GM12878 (cell line): ENCODE measurements around the gene N4BP3. TPM values are rescaled to one million over a fixed set of nuclear protein-coding genes. Genes with fewer than 3 reads are reported as not detected.

Experiments
- BHLHE40 ChIP-seq, 2 experiments: fragments of 450-650 bp in 1 of 2; IDR thresholded peaks; 2 replicates each; pipeline ENCODE4 v1.6.1; 2011 to 2017; ENCODE audit warnings: low read depth in 2 of 2, borderline replicate concordance in 1 of 2, improper control_type of control experiment in 1 of 2, low read length in 1 of 2, mild to moderate bottlenecking in 1 of 2
- CUX1 ChIP-seq: IDR thresholded peaks from 2 replicates; pipeline ENCODE4 v1.6.1; 2012; ENCODE audit warnings: improper control_type of control experiment, low read depth, low read length; ENCODE audit not compliant: insufficient replicate concordance
- HDGF ChIP-seq: fragments of 450-650 bp; IDR thresholded peaks from 2 replicates; pipeline ENCODE4 v1.6.1; 2016; ENCODE audit warnings: antibody characterized with exemption
- IKZF1 ChIP-seq: fragments of 450-650 bp; conservative IDR thresholded peaks from 2 replicates; pipeline ENCODE4 v1.6.1; 2017; ENCODE audit warnings: antibody characterized with exemption, mild to moderate bottlenecking
- KLF5 ChIP-seq: fragments of 450-650 bp; IDR thresholded peaks from 2 replicates; pipeline ENCODE4 v1.6.1; 2014; ENCODE audit warnings: mild to moderate bottlenecking; ENCODE audit not compliant: partially characterized antibody
- LARP7 ChIP-seq: fragments of 450-650 bp; IDR thresholded peaks from 2 replicates; pipeline ENCODE4 v1.6.1; 2017; ENCODE audit warnings: mild to moderate bottlenecking
- MAX ChIP-seq: IDR thresholded peaks from 2 replicates; pipeline ENCODE4 v1.6.1; 2012; ENCODE audit warnings: low read depth, low read length, improper control_type of control experiment
- MEF2A ChIP-seq: IDR thresholded peaks from 2 replicates; pipeline ENCODE4 v1.6.1; 2011; ENCODE audit warnings: low read depth, mild to moderate bottlenecking, low read length, moderate library complexity; ENCODE audit not compliant: insufficient read depth
- NR2F1 ChIP-seq: fragments of 450-650 bp; conservative IDR thresholded peaks from 2 replicates; pipeline ENCODE4 v1.6.1; 2017; ENCODE audit warnings: mild to moderate bottlenecking
- SMARCA5 ChIP-seq: fragments of 450-650 bp; IDR thresholded peaks from 2 replicates; pipeline ENCODE4 v1.6.1; 2017; ENCODE audit warnings: mild to moderate bottlenecking
- SP1 ChIP-seq: IDR thresholded peaks from one replicate; pipeline ENCODE4 v1.6.1; 2011; ENCODE audit warnings: low read depth, low read length
- ZNF384 ChIP-seq: IDR thresholded peaks from 2 replicates; pipeline ENCODE4 v1.6.1; 2012; ENCODE audit warnings: low read depth, mild to moderate bottlenecking, low read length, improper control_type of control experiment, borderline replicate concordance
- polyA plus RNA-seq, 11 experiments: library from polyadenylated mRNA; depleted of rRNA in 4 of 11; unstranded in 6 of 11; stranded (reverse) in 5 of 11; fragments of >200 nt; fragmentation: Nextera tagmentation in 4 of 11; fragmentation: Illumina TruSeq in 1 of 11; extraction: Ambion mirVana in 4 of 11; extraction: Trizol in 1 of 11; gene quantifications; 1 replicate in 1 of 11; 2 replicates in 10 of 11; pipeline versions ENCODE4 v1.2.1 to v1.2.3, GENCODE V29; 2011 to 2016; ENCODE audit warnings: inconsistent platforms in 2 of 11, missing spikeins in 2 of 11, low read depth in 1 of 11
- total RNA-seq, 4 experiments: library from RNA; depleted of rRNA in 3 of 4; stranded (reverse); fragments of >200 nt in 3 of 4; fragmentation: Illumina TruSeq in 1 of 4; extraction: Trizol in 1 of 4; gene quantifications; 2 replicates each; pipeline versions ENCODE4 v1.2.1 to v1.2.3, GENCODE V29; 2013 to 2021
- TF ChIP-seq, protein P1 (sequence below): IDR thresholded peaks from 2 replicates; pipeline ENCODE4 v1.6.1; 2011; ENCODE audit warnings: mild to moderate bottlenecking, low read depth, low read length, moderate library complexity; ENCODE audit not compliant: insufficient replicate concordance
- TF ChIP-seq, protein P2 (sequence below): IDR thresholded peaks from 2 replicates; pipeline ENCODE4 v1.6.1; 2012; ENCODE audit warnings: low read depth, low read length, improper control_type of control experiment
- TF ChIP-seq, protein P3 (sequence below): fragments of 450-650 bp; IDR thresholded peaks from 2 replicates; pipeline ENCODE4 v1.6.1; 2016; ENCODE audit warnings: mild to moderate bottlenecking, moderate library complexity, borderline replicate concordance

The N4BP3 gene
- total and polyA plus RNA-seq, 10 of the 15 experiments (the other 5 are each of a cell fraction or from before 2014, with no cell fraction given) = 0.06 to 13.0 (median 4.3) TPM

GRCh38 chr5:178163772-178164735, 50.7 kb downstream of the N4BP3 start (continued):
- TF ChIP-seq IKZF1 (0 out of 2 replicates have a peak, but pooled peaks have one; percentile 38), NR2F1 (0 out of 2 replicates have a peak, but pooled peaks have one; percentile 17), KLF5 (peak; percentile 42), LARP7 (0 out of 2 replicates have a peak, but pooled peaks have one; percentile 29), ZNF384 (no peak), MAX (peak; percentile 68; the same call in 1 of the 2 replicates), CUX1 (no peak), SP1 (peak; percentile 58), MEF2A (no peak), SMARCA5 (peak; percentile 92), BHLHE40 (IDR thresholded peaks at IDR 0.05; ENCODE audit: borderline replicate concordance in 1 of 2, low read depth in 2 of 2, low read length in 1 of 2) (peak; percentile 42 to 58; a peak in 2 of 4 replicates), HDGF (peak; percentile 56; the same call in 1 of the 2 replicates)
- TF ChIP-seq, protein P1, sequence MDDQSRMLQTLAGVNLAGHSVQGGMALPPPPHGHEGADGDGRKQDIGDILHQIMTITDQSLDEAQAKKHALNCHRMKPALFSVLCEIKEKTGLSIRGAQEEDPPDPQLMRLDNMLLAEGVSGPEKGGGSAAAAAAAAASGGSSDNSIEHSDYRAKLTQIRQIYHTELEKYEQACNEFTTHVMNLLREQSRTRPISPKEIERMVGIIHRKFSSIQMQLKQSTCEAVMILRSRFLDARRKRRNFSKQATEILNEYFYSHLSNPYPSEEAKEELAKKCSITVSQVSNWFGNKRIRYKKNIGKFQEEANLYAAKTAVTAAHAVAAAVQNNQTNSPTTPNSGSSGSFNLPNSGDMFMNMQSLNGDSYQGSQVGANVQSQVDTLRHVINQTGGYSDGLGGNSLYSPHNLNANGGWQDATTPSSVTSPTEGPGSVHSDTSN = peak; percentile 29
- TF ChIP-seq, protein P2, sequence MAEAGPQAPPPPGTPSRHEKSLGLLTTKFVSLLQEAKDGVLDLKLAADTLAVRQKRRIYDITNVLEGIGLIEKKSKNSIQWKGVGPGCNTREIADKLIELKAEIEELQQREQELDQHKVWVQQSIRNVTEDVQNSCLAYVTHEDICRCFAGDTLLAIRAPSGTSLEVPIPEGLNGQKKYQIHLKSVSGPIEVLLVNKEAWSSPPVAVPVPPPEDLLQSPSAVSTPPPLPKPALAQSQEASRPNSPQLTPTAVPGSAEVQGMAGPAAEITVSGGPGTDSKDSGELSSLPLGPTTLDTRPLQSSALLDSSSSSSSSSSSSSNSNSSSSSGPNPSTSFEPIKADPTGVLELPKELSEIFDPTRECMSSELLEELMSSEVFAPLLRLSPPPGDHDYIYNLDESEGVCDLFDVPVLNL = no peak
- TF ChIP-seq, protein P3, sequence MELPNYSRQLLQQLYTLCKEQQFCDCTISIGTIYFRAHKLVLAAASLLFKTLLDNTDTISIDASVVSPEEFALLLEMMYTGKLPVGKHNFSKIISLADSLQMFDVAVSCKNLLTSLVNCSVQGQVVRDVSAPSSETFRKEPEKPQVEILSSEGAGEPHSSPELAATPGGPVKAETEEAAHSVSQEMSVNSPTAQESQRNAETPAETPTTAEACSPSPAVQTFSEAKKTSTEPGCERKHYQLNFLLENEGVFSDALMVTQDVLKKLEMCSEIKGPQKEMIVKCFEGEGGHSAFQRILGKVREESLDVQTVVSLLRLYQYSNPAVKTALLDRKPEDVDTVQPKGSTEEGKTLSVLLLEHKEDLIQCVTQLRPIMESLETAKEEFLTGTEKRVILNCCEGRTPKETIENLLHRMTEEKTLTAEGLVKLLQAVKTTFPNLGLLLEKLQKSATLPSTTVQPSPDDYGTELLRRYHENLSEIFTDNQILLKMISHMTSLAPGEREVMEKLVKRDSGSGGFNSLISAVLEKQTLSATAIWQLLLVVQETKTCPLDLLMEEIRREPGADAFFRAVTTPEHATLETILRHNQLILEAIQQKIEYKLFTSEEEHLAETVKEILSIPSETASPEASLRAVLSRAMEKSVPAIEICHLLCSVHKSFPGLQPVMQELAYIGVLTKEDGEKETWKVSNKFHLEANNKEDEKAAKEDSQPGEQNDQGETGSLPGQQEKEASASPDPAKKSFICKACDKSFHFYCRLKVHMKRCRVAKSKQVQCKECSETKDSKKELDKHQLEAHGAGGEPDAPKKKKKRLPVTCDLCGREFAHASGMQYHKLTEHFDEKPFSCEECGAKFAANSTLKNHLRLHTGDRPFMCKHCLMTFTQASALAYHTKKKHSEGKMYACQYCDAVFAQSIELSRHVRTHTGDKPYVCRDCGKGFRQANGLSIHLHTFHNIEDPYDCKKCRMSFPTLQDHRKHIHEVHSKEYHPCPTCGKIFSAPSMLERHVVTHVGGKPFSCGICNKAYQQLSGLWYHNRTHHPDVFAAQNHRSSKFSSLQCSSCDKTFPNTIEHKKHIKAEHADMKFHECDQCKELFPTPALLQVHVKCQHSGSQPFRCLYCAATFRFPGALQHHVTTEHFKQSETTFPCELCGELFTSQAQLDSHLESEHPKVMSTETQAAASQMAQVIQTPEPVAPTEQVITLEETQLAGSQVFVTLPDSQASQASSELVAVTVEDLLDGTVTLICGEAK = no peak
